Raji (cell line): ENCODE measurements around the gene ETV6.

Experiments used
- POLR2A ChIP-seq: IDR thresholded peaks from 2 replicates; pipeline ENCODE4 v1.6.1; 2011; ENCODE audit warnings: low read depth, low read length, control low read depth; ENCODE audit not compliant: insufficient read depth

The ETV6 gene

DNA sequence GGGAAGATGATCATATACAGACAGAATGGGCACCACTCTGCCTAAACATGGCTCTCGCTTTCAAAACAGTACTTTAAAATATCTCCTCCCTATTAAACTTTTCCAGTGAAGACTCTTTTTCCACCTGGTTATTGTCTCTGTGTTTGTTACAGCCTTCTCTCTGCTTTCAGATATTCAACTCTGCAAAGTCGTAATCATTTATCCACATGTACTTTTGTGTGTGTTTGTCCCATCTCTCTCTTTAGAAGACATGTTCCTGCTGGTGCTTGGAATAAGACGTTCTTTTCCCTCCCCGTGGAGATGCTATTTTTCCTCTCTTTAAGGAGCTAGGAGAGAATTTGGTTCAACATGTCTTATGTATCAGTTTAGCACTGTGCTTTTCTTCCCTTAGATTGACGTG lies 45.1 kb downstream of the ETV6 start:
- TF ChIP-seq POLR2A = no peak

- TF ChIP-seq POLR2A = no peak
Observed at GRCh38 chr12:11695321-11695720, 45.8 kb downstream of the ETV6 start.

- no peak for TF ChIP-seq POLR2A
Observed at GRCh38 chr12:11696084-11696483, 46.6 kb downstream of the ETV6 start.

- TF ChIP-seq POLR2A = no peak
Observed at GRCh38 chr12:11697131-11697530, 47.7 kb downstream of the ETV6 start.

GRCh38 chr12:11697670-11698387 lies 48.4 kb downstream of the ETV6 start:
- no peak for TF ChIP-seq POLR2A

DNA sequence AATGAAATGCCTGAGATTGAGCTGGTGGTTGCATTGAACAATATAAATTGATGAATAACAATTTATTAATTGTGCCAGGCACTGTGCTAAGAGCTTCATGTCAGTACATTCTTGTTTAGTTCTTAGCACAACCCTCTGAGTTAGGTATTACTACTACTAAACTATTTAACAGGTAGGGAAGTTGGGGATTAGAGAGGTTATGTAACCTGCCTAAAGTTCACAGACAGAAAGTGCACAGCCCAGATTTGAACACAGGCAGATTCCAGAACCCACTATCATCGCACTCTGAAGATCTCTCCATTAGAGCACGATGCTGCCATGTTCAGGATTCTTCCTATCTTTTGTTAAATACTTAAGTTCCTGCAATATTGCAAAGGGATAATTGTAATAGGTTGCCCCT lies 49.3 kb downstream of the ETV6 start:
- no peak for TF ChIP-seq POLR2A

DNA sequence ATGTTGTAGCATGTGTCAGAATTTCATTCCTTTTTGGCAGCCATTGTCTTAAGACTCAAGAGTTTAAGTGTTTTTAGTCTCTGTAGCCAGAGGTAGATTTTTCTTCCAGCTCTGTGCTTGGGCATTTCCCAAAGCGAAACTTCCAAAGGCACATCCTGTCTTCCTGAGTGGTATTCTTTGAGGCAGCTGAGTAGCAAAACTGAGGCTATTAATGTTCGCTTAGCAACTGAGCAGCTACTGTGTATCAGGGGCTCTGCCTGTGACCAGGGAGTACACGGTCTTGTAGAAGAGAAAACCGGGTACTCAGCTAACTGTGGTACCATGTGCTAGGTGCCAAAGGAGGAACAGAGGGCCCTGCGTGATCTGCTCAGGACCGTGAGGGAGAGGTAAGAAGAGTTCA lies 52.0 kb downstream of the ETV6 start:
- TF ChIP-seq POLR2A = no peak

DNA sequence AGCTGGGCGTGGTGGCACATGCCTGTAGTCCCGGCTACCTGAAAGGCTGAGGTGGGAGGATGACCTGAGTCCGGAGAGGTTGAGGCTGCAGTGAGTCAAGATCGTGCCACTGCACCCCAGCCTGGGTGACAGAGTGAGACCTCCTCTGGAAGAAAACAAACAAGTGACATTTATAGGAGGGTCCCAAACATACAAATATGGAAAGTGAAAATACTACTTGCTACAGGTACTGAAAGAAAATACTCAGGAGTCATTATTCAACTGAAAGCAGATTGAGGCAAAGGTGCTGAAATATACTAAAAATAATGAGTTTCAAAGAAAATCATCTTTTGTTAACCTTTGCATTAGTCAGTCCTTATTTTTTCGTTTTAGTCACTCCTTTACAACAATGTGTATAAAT lies 53.5 kb downstream of the ETV6 start:
- TF ChIP-seq POLR2A = no peak

DNA sequence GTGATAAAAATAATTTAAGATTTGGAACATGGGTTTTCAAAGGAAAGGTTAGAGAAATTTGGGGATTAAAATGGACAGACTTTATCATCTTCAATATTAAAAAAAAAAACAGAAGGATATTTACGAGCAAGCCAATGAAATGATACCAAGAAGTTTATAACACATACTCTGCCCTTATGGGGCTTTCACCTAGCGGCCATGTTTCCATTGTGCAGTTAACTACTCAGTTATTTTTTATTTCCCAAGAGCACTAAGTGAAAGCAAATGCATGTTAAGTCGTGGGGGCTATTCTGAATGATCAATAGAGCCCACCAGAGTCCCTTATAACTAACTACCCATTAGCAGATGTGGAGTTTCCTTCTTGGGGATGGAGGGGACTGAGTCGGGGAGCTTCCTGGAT lies 53.9 kb downstream of the ETV6 start:
- no peak for TF ChIP-seq POLR2A

DNA sequence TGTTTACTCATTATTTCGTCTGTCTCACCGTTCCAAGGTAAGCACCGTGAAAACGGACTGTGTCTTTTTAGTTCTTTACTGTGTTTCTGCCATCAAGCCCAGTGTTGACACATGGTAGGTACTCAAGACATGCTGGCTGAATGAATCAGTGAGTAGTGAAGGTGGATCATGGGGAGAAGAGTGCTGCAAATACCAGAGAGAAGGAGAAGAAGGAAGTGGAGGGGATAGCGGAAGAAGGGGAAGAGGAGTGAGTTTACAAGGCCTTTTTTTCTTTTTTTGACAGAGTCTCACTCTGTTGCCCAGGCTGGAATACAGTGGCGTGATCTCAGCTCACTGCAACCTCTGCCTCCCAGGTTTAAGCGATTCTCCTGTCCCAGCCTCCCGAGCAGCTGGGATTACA lies 54.6 kb downstream of the ETV6 start:
- TF ChIP-seq POLR2A = no peak

DNA sequence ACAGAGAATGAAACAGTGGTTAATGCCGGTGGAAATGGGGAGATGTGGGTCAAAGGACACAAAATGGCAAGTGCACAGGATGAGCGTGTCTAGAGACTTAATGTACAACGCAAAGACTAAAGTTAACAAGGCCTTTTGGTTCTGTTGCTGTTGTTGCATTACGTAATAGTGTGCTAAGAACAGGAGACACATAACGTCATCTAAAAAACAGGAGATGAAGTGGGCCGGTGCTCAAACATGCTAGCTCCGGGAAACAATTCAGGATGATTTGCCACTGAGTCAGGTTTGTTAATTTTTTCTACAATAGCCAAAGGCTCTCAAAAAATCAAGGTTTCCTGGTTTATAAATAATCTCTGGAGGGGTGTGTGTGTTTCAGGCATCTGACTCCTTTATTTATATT lies 55.5 kb downstream of the ETV6 start:
- no peak for TF ChIP-seq POLR2A

DNA sequence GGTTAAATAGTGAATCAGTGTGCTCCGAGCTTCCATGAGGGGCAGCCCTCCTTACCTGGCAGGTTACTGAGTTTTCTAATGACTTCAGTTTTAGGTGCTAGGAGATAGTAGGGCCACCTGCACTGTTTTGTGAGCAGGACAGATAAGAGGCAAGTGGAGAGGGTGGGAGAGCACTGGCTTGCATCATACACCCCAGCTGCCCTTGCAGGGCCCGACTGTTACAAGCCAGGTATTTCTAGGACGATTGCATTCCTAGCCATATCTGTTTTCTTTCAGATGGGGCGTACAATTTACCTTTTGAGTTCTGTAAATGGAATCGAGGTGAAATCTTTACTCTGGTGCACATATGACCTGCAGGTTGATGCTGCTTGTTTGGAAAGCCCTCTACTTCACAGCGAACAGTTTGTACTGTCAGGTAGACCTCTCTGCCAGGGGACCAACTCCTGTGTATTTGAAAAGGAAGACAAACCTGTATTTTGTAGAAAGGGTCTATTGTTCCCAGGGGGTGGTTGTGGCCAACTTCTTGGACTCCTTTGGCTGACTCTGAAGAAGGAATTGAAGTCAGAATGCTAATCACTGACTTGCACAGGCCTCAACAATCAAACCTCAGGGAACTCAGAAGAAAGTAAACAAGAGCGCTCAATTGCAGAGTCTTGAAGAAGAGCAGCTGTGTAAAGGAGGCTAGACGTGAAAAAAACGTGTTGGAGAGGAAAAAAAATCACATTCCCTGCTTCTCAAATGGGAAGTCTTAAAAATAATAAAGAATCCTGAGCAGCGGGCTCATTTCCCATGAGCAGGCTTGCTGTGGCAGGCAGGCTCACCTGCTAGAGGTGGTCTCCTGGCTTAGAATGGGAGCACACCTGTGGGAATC lies 57.3 kb downstream of the ETV6 start:
- no peak for TF ChIP-seq POLR2A

DNA sequence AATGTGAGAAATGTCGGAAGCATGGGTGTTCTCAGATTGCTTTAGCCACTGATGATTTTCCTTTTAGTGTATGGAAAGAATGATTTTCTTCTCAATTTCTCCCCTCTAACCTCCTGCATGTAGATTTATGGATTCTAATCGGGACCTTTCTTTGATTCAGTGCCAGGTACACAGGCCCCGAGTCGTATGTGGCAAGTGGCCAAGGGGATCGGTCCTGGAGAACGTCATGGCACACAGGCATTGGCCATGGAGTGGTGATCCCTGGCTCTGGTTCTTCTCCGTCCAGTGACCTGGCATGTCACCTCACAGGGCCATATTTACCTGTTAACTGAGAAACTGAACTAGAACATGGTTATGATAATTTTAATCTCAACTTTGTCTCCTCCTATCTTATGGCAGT lies 58.1 kb downstream of the ETV6 start:
- TF ChIP-seq POLR2A = no peak

DNA sequence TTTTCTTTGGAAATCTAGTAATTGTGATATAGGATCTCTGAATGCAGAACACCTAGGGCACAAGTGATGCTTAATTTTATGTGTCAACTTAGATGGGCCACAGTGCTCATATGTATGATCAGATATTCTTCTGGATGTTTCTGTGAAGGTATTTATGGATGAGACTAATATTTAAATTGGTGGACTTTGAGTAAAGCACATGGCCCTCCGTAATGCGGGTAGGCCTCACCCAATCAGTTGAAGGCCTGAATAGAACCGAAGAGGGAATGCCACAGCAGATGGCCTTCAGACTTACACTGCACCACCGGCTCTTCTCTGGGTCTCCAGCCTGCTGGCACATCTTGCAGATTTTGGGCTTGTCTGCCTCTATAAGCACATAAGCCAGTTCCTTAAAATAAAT lies 60.0 kb downstream of the ETV6 start:
- TF ChIP-seq POLR2A = no peak

DNA sequence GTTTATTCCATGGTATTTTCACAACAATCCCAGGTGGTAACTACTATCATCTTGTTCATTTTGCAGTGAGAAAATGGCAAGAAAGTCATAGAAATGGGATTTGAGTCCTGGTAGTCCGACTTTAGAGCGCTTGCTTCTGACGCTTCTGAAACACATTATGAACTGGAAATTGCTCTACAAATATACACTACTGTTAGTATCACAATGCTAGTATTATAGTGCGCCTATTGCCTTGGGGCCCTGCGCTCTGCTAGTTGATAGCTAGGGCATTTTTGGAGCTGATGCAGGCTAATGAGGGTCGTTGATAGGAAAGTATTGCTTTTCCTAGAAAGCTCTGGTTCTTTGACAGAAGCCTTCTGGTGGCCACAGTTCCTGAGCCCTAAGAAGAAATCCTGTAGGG lies 61.0 kb downstream of the ETV6 start:
- TF ChIP-seq POLR2A = no peak

- TF ChIP-seq POLR2A = no peak
Observed at GRCh38 chr12:11710906-11711305, 61.4 kb downstream of the ETV6 start.

- no peak for TF ChIP-seq POLR2A
Observed at GRCh38 chr12:11711651-11712327, 62.3 kb downstream of the ETV6 start.

GRCh38 chr12:11712491-11712890 lies 63.0 kb downstream of the ETV6 start:
- no peak for TF ChIP-seq POLR2A
